Measurements from ENCODE around the gene KRT10. TPM values are rescaled to one million over a fixed set of nuclear protein-coding genes. Genes with fewer than 3 reads are reported as not detected.

KRT10 gene
- total and polyA plus RNA-seq, 9 of the 15 experiments (the other 6 are each of a cell fraction or from before 2014, with no cell fraction given) = 47.0 to 179 (median 76.2) TPM

GRCh38 chr17:40844671-40845107 is 22.3 kb upstream of the KRT10 start (continued):
- TF ChIP-seq CTCF (IDR thresholded peaks at IDR 0.05 in 2 of 3, conservative IDR thresholded peaks at IDR 0.05 in 1 of 3; ENCODE audit: insufficient read depth in 2 of 3, low read depth in 1 of 3, low read length in 3 of 3) (no peak), SMARCA5 (IDR thresholded peaks at IDR 0.05) (0 out of 2 replicates have a peak, but pooled peaks have one; percentile 40), ZBTB2 (IDR thresholded peaks at IDR 0.05) (peak; percentile 52; the same call in 1 of the 2 replicates), SMARCC2 (IDR thresholded peaks at IDR 0.05; ENCODE audit: low read depth) (0 out of 2 replicates have a peak, but pooled peaks have one; percentile 25), PKNOX1 (IDR thresholded peaks at IDR 0.05) (peak; percentile 38), EP300 (IDR thresholded peaks at IDR 0.05; ENCODE audit: low read length) (peak; percentile 82), TAL1 (IDR thresholded peaks at IDR 0.05) (peak; percentile 42; the same call in 1 of the 2 replicates), CTBP1 (IDR thresholded peaks at IDR 0.05; ENCODE audit: borderline replicate concordance) (peak; percentile 36; the same call in 1 of the 2 replicates), TBL1XR1 (IDR thresholded peaks at IDR 0.05; ENCODE audit: low read length in 2 of 2) (0 out of 4 replicates have a peak, but pooled peaks of 1 of the 2 experiments have one; percentile 18), MTA2 (IDR thresholded peaks at IDR 0.05; ENCODE audit: low read depth) (peak; percentile 24; the same call in 1 of the 2 replicates), ZNF217 (CRISPR knock-in tag; IDR thresholded peaks at IDR 0.05) (no peak), MECOM (CRISPR knock-in tag; IDR thresholded peaks at IDR 0.05) (peak; percentile 60; the same call in 1 of the 2 replicates), GABPA (tag; conservative IDR thresholded peaks at IDR 0.05; ENCODE audit: low read depth) (0 out of 2 replicates have a peak, but pooled peaks have one; percentile 18), HDAC1 (IDR thresholded peaks at IDR 0.05) (peak in 1 of 2 experiments; percentile 67; a peak in 2 of 4 replicates), NFIC (IDR thresholded peaks at IDR 0.05) (peak; percentile 90), CHAMP1 (IDR thresholded peaks at IDR 0.05) (peak; percentile 58; the same call in 1 of the 2 replicates), JUND (IDR thresholded peaks at IDR 0.05; ENCODE audit: borderline replicate concordance, low read depth, low read length) (no peak), JUND (tag; IDR thresholded peaks at IDR 0.05; ENCODE audit: borderline replicate concordance, low read depth, low read length) (0 out of 3 replicates have a peak, but pooled peaks have one; percentile 9), RBM17 (IDR thresholded peaks at IDR 0.05; ENCODE audit: borderline replicate concordance, low read depth, low read length) (no peak), SETDB1 (IDR thresholded peaks at IDR 0.05; ENCODE audit: low read length) (no peak)
